NK-92 treated with Interleukin-12 subunit alpha and Interleukin-12 subunit beta, amount 100 ng/mL, for 24 hours (cell line): ENCODE results near the gene DEFB132.
A peak's percentile ranks its signal among the peaks of the same experiment; 100 is the strongest.

Experiments
- DNase-seq: peaks from one replicate; lab custom pipeline; 2025; lab: John Stamatoyannopoulos, UW

DEFB132 gene

DNA sequence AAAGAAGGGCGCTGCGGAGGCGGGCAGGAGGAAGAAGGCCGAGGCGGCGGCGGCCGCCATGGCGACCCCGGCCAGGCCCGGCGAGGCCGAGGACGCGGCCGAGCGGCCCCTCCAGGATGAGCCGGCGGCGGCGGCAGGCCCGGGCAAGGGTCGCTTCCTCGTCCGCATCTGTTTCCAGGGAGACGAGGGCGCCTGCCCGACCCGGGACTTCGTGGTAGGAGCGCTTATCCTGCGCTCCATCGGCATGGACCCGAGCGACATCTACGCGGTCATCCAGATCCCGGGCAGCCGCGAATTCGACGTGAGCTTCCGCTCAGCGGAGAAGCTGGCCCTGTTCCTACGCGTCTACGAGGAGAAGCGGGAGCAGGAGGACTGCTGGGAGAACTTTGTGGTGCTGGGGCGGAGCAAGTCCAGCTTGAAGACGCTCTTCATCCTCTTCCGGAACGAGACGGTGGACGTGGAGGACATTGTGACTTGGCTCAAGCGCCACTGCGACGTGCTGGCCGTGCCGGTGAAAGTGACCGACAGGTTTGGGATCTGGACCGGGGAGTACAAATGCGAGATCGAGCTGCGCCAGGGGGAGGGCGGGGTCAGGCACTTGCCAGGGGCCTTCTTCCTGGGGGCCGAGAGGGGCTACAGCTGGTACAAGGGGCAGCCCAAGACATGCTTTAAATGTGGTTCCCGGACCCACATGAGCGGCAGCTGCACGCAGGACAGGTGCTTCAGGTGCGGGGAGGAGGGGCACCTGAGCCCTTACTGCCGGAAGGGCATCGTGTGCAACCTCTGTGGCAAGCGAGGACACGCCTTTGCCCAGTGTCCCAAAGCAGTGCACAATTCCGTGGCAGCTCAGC is 40.6 kb downstream of the DEFB132 start:
- peak; percentile 61 for DNase-seq

DNA sequence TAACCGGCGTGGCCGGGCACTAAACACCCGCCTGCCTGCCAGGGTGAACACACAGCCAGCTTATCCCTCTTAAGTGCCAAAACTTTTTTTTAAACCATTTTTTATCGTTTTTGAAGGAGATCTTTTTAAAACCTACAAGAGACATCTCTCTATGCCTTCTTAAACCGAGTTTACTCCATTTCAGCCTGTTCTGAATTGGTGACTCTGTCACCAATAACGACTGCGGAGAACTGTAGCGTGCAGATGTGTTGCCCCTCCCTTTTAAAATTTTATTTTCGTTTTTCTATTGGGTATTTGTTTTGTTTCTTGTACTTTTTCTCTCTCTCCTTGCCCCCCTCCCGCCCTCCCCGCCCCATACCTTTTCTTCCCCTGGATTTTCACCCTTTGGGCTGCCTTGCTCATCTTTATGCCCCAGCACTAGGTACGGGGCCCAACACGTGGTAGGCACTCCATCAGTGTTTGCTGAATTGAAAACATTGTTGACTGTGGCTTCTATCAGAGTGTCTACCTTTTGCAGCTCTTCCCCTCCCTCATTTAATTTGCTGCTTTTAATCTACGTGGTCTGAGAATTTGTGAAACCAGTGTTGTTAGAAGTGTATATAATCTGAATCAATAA is 41.4 kb downstream of the DEFB132 start:
- no peak for DNase-seq

GRCh38 chr20:300345-300990 is 42.9 kb downstream of the DEFB132 start:
- DNase-seq: no peak

GRCh38 chr20:301886-302848 is 44.6 kb downstream of the DEFB132 start:
- DNase-seq: no peak

DNA sequence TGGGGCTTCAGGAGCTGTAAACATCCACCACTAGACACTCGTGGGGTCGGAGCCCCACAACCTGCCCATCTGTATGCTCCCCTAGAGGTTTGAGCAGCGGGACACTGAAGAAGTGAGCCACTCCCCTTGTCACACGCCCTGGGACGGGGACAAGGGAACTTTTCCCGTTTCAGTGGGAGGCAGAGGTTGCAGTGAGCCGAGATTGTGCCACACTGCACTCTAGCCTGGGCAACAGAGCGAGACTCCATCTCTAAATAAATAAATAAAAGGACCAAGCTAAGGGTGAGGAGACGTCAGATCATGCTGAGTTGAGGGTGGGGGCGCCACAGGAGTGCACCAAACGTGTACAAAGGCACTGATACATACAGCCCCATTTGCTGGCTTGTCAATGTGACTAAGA is 48.2 kb downstream of the DEFB132 start:
- DNase-seq: no peak

- DNase-seq: no peak
Observed at GRCh38 chr20:308427-309038, 51.0 kb downstream of the DEFB132 start.

DNA sequence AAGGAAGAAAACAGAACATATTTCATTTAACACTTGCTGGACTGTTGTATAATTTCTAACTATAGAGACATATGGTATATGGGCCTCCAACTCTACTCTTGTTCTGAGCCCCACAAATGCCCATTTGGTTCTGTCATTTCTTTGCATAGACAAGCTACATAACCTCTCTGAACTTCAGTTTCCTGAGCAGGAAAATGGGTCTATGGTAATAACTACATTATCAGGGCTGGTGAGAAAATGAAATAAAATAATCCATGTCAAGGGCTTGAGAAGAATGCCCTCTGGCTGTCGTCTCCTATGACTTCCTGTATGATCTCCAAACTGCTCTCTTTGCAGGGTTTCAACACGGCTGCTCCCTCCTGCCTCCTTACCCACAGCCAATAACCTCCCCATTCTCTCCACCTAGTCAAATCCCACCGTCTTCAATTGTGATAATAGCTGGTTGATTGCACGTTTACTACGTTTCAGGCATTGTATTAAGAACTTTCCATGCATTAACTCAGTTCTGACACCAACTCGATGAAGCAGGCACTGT is 51.8 kb downstream of the DEFB132 start:
- no peak for DNase-seq

DNA sequence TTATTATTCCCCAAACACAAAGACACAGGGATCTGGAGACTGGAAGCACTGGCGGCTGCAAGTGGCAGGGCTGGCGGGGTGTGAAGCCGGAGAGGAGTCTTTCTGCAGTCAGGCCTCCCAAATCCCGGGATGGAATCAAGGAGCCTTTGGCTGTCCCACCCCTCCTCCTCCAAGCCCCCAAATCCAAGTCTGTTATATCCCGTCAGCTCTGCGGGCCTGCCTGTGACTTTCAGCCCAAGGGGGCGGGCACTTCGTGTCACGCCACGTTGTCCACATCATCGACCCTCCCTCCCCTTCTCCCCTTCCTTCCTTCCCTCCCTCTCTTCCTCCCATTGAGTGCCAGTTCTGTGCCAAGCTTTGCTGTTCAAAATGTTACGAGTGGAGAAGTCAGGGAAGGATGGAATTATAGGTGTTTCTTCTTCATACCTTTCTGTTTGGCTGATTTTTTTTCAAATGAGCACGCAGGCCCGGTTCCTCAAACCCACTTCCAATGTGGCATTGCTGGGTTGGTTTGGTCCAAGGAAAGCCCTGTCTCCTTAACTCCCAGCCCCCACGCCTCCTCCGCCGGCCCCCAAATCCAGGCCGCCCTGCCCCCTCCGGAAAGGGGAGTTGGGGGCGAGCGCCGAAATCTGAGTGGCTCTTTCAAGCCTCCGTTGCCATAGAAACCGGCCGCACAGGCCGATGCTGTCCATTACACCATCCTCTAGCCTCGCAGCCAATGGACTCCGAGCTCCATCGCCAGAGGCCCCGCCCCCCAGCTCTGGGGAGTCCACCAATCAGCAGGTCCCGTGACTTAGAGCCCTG is 52.5 kb downstream of the DEFB132 start:
- DNase-seq: no peak

DNA sequence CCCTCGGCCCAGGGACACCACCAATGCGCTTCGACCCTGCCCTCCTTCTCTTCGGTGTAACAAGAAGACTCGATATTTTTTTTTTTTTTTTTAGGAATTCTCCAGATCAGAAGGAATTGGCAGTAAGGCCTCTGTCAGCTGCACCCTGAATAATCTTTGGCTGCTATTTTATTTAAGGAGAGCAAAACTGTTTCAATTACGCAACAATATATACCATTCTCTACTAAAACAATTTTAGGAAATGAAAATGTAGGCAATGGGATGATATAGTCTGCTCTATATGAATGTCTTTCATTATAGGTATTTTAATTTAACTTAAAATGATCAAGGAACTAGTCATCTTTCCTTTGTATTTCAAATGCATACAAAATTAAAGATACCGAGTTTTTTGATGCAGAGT is 53.1 kb downstream of the DEFB132 start:
- no peak for DNase-seq
